Thoracic aorta (tissue), 2 donors: Measurements from ENCODE around the gene METAP1D. TPM values are rescaled to one million over a fixed set of nuclear protein-coding genes. Genes with fewer than 3 reads are reported as not detected.

Source experiments
- ATAC-seq: fragments of 150-250 bp; one replicate; pipeline ENCODE4 v1.8.0; 2017; ENCODE audit warnings: low read depth; ENCODE audit not compliant: insufficient number of reproducible peaks, low FRiP score
- DNase-seq: peaks from one replicate; pipeline ENCODE4 v3.0.0-alpha.2; 2020; ENCODE audit warnings: low spot score
- H3K27ac ChIP-seq, 2 donors: fragments of 200-600 bp; sonication (generic); 1 replicate in 1 of 2; 2 replicates in 1 of 2; pipeline ENCODE4 v1.5.1; 2016; ENCODE audit warnings: mild to moderate bottlenecking in 2 of 2, moderate library complexity in 2 of 2
- H3K27me3 ChIP-seq: fragments of 200-600 bp; sonication (generic); replicated peaks from 2 replicates; pipeline ENCODE4 v1.6.0; 2016; ENCODE audit warnings: mild to moderate bottlenecking; ENCODE audit not compliant: insufficient read depth
- H3K36me3 ChIP-seq: fragments of 200-600 bp; sonication (generic); one replicate; pipeline ENCODE4 v1.5.1; 2016
- H3K4me1 ChIP-seq, 2 donors: fragments of 200-600 bp; sonication (generic); 1 replicate in 1 of 2; 2 replicates in 1 of 2; pipeline versions ENCODE4 v1.5.1 to v1.6.0; 2016; ENCODE audit warnings: low read depth in 2 of 2, mild to moderate bottlenecking in 1 of 2; ENCODE audit not compliant: control insufficient read depth in 1 of 2
- H3K4me3 ChIP-seq: fragments of 200-600 bp; sonication (generic); 2 replicates; pipeline ENCODE4 v1.5.1; 2016; ENCODE audit warnings: mild to moderate bottlenecking
- H3K9me3 ChIP-seq: fragments of 200-600 bp; sonication (generic); 2 replicates; pipeline ENCODE4 v1.5.1; 2016
- CTCF ChIP-seq: fragments of 200-600 bp; sonication (generic); IDR thresholded peaks from one replicate; pipeline ENCODE4 v1.5.1; 2019; ENCODE audit warnings: antibody characterized with exemption
- total RNA-seq, 2 donors: library from RNA; depleted of rRNA; stranded (reverse); fragments of >200 nt; gene quantifications; one replicate each; pipeline versions ENCODE4 v1.1.0 to v1.2.3, GENCODE V29; 2016

Gene METAP1D
- total RNA-seq, 2 donors from 2014 or later: 3.2 to 10.8 TPM

GRCh38 chr2:172087207-172087779 is 87.5 kb downstream of the METAP1D start:
- DNase-seq (no peak), ATAC-seq (no peak)
- no peaks in the 10 kb centered on the region for H3K9me3 ChIP-seq
- peaks cover 13 to 38% of the 10 kb centered on the region in 2 donors for H3K4me1 ChIP-seq
- H3K27ac ChIP-seq: peak overlapping the region in 1 of 2 donors; percentile 33
- no peak for TF ChIP-seq CTCF
- peaks cover 93% of the 10 kb centered on the region for H3K27me3 ChIP-seq
- H3K4me3 ChIP-seq: no peak overlapping the region
- H3K36me3 ChIP-seq: no peaks in the 10 kb centered on the region

GRCh38 chr2:172087780-172088244 is 88.1 kb downstream of the METAP1D start:
- Histone ChIP-seq H3K4me3 (no peak overlapping the region), H3K4me1 (peaks cover 13 to 34% of the 10 kb centered on the region in 2 donors), H3K9me3 (no peaks in the 10 kb centered on the region), H3K27ac (peak overlapping the region in 1 of 2 donors; percentile 33), H3K27me3 (peaks cover 93% of the 10 kb centered on the region), H3K36me3 (no peaks in the 10 kb centered on the region)
- DNase-seq (no peak), ATAC-seq (no peak)
- no peak for TF ChIP-seq CTCF

- ATAC-seq (no peak), DNase-seq (no peak)
- H3K36me3 ChIP-seq: no peaks in the 10 kb centered on the region
- H3K27me3 ChIP-seq: peaks cover 91% of the 10 kb centered on the region
- H3K4me3 ChIP-seq: no peak overlapping the region
- H3K9me3 ChIP-seq: no peaks in the 10 kb centered on the region
- peaks cover 13 to 34% of the 10 kb centered on the region in 2 donors for H3K4me1 ChIP-seq
- no peak overlapping the region for H3K27ac ChIP-seq
- no peak for TF ChIP-seq CTCF
Measured at GRCh38 chr2:172088245-172089004, 88.7 kb downstream of the METAP1D start.

- DNase-seq: no peak
- Histone ChIP-seq H3K4me1 (peaks cover 13 to 33% of the 10 kb centered on the region in 2 donors), H3K27me3 (peaks cover 91% of the 10 kb centered on the region), H3K27ac (no peak overlapping the region), H3K4me3 (no peak overlapping the region), H3K9me3 (no peaks in the 10 kb centered on the region), H3K36me3 (no peaks in the 10 kb centered on the region)
- TF ChIP-seq CTCF: no peak
- ATAC-seq: no peak
Measured at GRCh38 chr2:172089005-172089504, 89.3 kb downstream of the METAP1D start.

- no peak for TF ChIP-seq CTCF
- peaks cover 86% of the 10 kb centered on the region for H3K27me3 ChIP-seq
- no peaks in the 10 kb centered on the region for H3K36me3 ChIP-seq
- H3K27ac ChIP-seq: no peak overlapping the region
- ATAC-seq (no peak), DNase-seq (no peak)
- no peak overlapping the region for H3K4me3 ChIP-seq
- no peaks in the 10 kb centered on the region for H3K9me3 ChIP-seq
- peaks cover 8 to 33% of the 10 kb centered on the region in 2 donors for H3K4me1 ChIP-seq
Measured at GRCh38 chr2:172089633-172090032, 89.9 kb downstream of the METAP1D start.
